ENCODE results near the gene VN1R5.

- TF ChIP-seq POLR2A (IDR thresholded peaks at IDR 0.05), result no peak
- TF ChIP-seq, protein P1, sequence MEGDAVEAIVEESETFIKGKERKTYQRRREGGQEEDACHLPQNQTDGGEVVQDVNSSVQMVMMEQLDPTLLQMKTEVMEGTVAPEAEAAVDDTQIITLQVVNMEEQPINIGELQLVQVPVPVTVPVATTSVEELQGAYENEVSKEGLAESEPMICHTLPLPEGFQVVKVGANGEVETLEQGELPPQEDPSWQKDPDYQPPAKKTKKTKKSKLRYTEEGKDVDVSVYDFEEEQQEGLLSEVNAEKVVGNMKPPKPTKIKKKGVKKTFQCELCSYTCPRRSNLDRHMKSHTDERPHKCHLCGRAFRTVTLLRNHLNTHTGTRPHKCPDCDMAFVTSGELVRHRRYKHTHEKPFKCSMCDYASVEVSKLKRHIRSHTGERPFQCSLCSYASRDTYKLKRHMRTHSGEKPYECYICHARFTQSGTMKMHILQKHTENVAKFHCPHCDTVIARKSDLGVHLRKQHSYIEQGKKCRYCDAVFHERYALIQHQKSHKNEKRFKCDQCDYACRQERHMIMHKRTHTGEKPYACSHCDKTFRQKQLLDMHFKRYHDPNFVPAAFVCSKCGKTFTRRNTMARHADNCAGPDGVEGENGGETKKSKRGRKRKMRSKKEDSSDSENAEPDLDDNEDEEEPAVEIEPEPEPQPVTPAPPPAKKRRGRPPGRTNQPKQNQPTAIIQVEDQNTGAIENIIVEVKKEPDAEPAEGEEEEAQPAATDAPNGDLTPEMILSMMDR (IDR thresholded peaks at IDR 0.05), result no peak
These were observed 10.2 kb downstream of the VN1R5 start for GRCh38 chr1:247266053-247266452.
